Measurements from ENCODE around the gene TTC4. TPM values are rescaled to one million over a fixed set of nuclear protein-coding genes. Genes with fewer than 3 reads are reported as not detected.

TTC4 gene
- polyA plus RNA-seq, 1 donor from 2014 or later = 22.5 TPM

- Histone ChIP-seq H3K4me3 (ENCODE audit: low read length) (no peak overlapping the region), H3K4me2 (ENCODE audit: low read length) (no peak overlapping the region), H3F3A (ENCODE audit: insufficient read depth, low read length, poor library complexity, severe bottlenecking) (no peaks in the 10 kb centered on the region), H3K27me3 (ENCODE audit: insufficient read depth, low read depth, low read length) (no peaks in the 10 kb centered on the region), H3K9me2 (ENCODE audit: insufficient read depth, low read length) (no peaks in the 10 kb centered on the region), H4K20me1 (ENCODE audit: insufficient read depth) (no peaks in the 10 kb centered on the region), H3K9ac (ENCODE audit: low read length) (no peak overlapping the region), H3K79me2 (replicated peaks; ENCODE audit: insufficient read depth, low read length) (peaks cover 9% of the 10 kb centered on the region), H3K9me3 (ENCODE audit: low read length) (no peaks in the 10 kb centered on the region), H3K27ac (ENCODE audit: low read length) (no peak overlapping the region), H2AFZ (ENCODE audit: low read depth, low read length) (no peak overlapping the region), H3K36me3 (ENCODE audit: insufficient read depth, low read length) (no peaks in the 10 kb centered on the region)
- TF ChIP-seq SMC3 (conservative IDR thresholded peaks at IDR 0.05; ENCODE audit: poor library complexity) (no peak), EZH2 (IDR thresholded peaks at IDR 0.05; ENCODE audit: borderline replicate concordance, insufficient read depth, low read length, poor library complexity, severe bottlenecking) (no peak), RAD21 (conservative IDR thresholded peaks at IDR 0.05) (no peak), MXI1 (conservative IDR thresholded peaks at IDR 0.05; ENCODE audit: poor library complexity, severe bottlenecking) (no peak), TAF1 (IDR thresholded peaks at IDR 0.05; ENCODE audit: low read depth) (no peak), EP300 (conservative IDR thresholded peaks at IDR 0.05; ENCODE audit: poor library complexity, severe bottlenecking) (no peak), POLR2AphosphoS5 (IDR thresholded peaks at IDR 0.05) (no peak), CTCF (IDR thresholded peaks at IDR 0.05; ENCODE audit: poor library complexity, severe bottlenecking) (no peak)
- TF ChIP-seq, protein P1, sequence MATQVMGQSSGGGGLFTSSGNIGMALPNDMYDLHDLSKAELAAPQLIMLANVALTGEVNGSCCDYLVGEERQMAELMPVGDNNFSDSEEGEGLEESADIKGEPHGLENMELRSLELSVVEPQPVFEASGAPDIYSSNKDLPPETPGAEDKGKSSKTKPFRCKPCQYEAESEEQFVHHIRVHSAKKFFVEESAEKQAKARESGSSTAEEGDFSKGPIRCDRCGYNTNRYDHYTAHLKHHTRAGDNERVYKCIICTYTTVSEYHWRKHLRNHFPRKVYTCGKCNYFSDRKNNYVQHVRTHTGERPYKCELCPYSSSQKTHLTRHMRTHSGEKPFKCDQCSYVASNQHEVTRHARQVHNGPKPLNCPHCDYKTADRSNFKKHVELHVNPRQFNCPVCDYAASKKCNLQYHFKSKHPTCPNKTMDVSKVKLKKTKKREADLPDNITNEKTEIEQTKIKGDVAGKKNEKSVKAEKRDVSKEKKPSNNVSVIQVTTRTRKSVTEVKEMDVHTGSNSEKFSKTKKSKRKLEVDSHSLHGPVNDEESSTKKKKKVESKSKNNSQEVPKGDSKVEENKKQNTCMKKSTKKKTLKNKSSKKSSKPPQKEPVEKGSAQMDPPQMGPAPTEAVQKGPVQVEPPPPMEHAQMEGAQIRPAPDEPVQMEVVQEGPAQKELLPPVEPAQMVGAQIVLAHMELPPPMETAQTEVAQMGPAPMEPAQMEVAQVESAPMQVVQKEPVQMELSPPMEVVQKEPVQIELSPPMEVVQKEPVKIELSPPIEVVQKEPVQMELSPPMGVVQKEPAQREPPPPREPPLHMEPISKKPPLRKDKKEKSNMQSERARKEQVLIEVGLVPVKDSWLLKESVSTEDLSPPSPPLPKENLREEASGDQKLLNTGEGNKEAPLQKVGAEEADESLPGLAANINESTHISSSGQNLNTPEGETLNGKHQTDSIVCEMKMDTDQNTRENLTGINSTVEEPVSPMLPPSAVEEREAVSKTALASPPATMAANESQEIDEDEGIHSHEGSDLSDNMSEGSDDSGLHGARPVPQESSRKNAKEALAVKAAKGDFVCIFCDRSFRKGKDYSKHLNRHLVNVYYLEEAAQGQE (IDR thresholded peaks at IDR 0.05; ENCODE audit: borderline replicate concordance) = no peak
Observed at GRCh38 chr1:54767526-54767925, 51.9 kb downstream of the TTC4 start.

DNA sequence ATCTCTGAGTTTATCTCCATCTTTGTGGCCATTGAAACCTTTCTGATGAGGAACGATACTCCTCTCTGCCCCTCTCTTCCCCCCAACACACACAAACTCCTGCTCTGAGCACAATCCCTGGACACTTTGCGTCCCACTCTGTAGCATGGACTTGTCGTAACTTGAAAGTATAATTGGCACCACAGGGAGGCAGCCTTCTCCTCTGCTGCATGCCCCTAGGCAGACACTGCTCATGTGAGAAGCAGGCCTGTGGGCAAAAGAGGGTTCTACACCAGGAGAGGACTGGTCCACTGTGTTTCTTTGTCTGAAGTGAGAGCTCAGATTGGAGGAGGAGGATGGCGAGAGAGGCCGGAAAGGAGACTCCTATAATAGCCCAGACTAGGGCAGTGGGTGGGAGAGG lies 52.4 kb downstream of the TTC4 start:
- Histone ChIP-seq H4K20me1 (ENCODE audit: insufficient read depth) (no peaks in the 10 kb centered on the region), H3K27me3 (ENCODE audit: insufficient read depth, low read depth, low read length) (no peaks in the 10 kb centered on the region), H3K79me2 (replicated peaks; ENCODE audit: insufficient read depth, low read length) (peaks cover 7% of the 10 kb centered on the region), H3K9me3 (ENCODE audit: low read length) (no peaks in the 10 kb centered on the region), H3F3A (ENCODE audit: insufficient read depth, low read length, poor library complexity, severe bottlenecking) (no peaks in the 10 kb centered on the region), H3K9me2 (ENCODE audit: insufficient read depth, low read length) (no peaks in the 10 kb centered on the region), H3K36me3 (ENCODE audit: insufficient read depth, low read length) (no peaks in the 10 kb centered on the region), H3K4me3 (ENCODE audit: low read length) (no peak overlapping the region), H2AFZ (ENCODE audit: low read depth, low read length) (no peak overlapping the region), H3K4me2 (ENCODE audit: low read length) (no peak overlapping the region), H3K9ac (ENCODE audit: low read length) (no peak overlapping the region), H3K27ac (ENCODE audit: low read length) (no peak overlapping the region)
- TF ChIP-seq, protein P1 (IDR thresholded peaks at IDR 0.05; ENCODE audit: borderline replicate concordance) = no peak
- TF ChIP-seq SMC3 (conservative IDR thresholded peaks at IDR 0.05; ENCODE audit: poor library complexity) (no peak), CTCF (IDR thresholded peaks at IDR 0.05; ENCODE audit: poor library complexity, severe bottlenecking) (no peak), EP300 (conservative IDR thresholded peaks at IDR 0.05; ENCODE audit: poor library complexity, severe bottlenecking) (no peak), RAD21 (conservative IDR thresholded peaks at IDR 0.05) (no peak), EZH2 (IDR thresholded peaks at IDR 0.05; ENCODE audit: borderline replicate concordance, insufficient read depth, low read length, poor library complexity, severe bottlenecking) (no peak), POLR2AphosphoS5 (IDR thresholded peaks at IDR 0.05) (no peak), TAF1 (IDR thresholded peaks at IDR 0.05; ENCODE audit: low read depth) (no peak), MXI1 (conservative IDR thresholded peaks at IDR 0.05; ENCODE audit: poor library complexity, severe bottlenecking) (no peak)
